ENCODE results near the gene NFE2L2.

Gene NFE2L2

GRCh38 chr2:177283906-177284305 is 19.4 kb upstream of the NFE2L2 start:
- H3K9ac ChIP-seq (ENCODE audit: low read length), result no peak overlapping the region
- no peaks in the 10 kb centered on the region for H4K20me1 ChIP-seq (ENCODE audit: insufficient read depth, low read length)
- no peaks in the 10 kb centered on the region for H3K9me3 ChIP-seq (replicated peaks; ENCODE audit: insufficient read depth, low read length)
- H3F3A ChIP-seq (ENCODE audit: insufficient read depth, low read length), result no peaks in the 10 kb centered on the region
- H3K79me2 ChIP-seq (ENCODE audit: low read length), result no peaks in the 10 kb centered on the region
- H3K4me1 ChIP-seq (ENCODE audit: low read length), result peaks cover 11% of the 10 kb centered on the region; the same call in 1 of the 2 replicates
- no peak for DNase-seq
- no peak overlapping the region for H3K4me3 ChIP-seq (ENCODE audit: low read length)
- H3K27ac ChIP-seq (ENCODE audit: low read length), result no peak overlapping the region
- H2AFZ ChIP-seq (ENCODE audit: low read length), result no peak overlapping the region
- H3K27me3 ChIP-seq (replicated peaks; ENCODE audit: insufficient read depth, low read length), result no peaks in the 10 kb centered on the region
- no peak for TF ChIP-seq EZH2 (optimal IDR thresholded peaks at IDR 0.05; ENCODE audit: low read depth, low read length)
- TF ChIP-seq, protein P1, sequence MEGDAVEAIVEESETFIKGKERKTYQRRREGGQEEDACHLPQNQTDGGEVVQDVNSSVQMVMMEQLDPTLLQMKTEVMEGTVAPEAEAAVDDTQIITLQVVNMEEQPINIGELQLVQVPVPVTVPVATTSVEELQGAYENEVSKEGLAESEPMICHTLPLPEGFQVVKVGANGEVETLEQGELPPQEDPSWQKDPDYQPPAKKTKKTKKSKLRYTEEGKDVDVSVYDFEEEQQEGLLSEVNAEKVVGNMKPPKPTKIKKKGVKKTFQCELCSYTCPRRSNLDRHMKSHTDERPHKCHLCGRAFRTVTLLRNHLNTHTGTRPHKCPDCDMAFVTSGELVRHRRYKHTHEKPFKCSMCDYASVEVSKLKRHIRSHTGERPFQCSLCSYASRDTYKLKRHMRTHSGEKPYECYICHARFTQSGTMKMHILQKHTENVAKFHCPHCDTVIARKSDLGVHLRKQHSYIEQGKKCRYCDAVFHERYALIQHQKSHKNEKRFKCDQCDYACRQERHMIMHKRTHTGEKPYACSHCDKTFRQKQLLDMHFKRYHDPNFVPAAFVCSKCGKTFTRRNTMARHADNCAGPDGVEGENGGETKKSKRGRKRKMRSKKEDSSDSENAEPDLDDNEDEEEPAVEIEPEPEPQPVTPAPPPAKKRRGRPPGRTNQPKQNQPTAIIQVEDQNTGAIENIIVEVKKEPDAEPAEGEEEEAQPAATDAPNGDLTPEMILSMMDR (IDR thresholded peaks at IDR 0.05; ENCODE audit: low read length), result no peak
- no peak for TF ChIP-seq EZH2phosphoT487 (IDR thresholded peaks at IDR 0.05; ENCODE audit: low read length)
- no peak overlapping the region for H3K4me2 ChIP-seq (ENCODE audit: low read depth, low read length)
- no peaks in the 10 kb centered on the region for H3K36me3 ChIP-seq (replicated peaks; ENCODE audit: insufficient read depth, low read length)
- H3K9me2 ChIP-seq (replicated peaks; ENCODE audit: insufficient read depth, low read length), result no peaks in the 10 kb centered on the region

DNA sequence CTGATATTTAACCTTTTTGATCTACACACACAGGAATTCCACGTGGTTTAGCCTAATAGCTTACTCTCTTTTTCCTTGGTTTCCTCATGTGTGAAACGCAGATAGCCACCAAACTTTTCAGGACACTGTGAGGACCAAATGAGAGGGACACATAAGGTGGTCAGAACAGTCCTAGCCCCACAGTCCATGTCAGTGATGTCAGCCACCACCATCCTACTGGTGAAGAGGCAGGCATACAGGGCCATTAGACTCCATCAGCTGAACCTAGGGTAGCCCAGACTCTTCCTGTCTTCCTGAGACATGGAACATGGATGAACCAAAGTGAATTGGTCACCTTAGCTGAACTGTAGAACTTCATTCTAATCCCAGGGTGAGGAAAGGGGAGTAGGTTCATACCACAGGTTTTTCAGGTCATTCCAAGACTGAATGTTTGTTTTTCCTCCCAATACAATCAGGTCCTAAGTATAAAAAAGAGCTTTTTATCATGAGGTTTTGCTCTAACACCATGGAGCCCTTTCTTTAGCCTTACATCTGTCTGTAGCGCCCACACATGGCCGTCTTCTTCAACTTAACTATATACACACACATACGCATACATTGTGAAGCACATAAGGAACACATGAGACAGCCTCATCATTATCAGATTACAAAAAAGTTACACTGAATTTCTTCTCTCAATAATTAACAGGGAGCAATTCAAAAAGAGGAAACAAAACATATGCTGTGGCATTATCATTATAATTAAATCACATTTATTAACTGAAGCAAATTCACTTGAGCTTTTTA is 18.5 kb upstream of the NFE2L2 start:
- no peaks in the 10 kb centered on the region for H3K9me2 ChIP-seq (replicated peaks; ENCODE audit: insufficient read depth, low read length)
- H3K79me2 ChIP-seq (ENCODE audit: low read length), result no peaks in the 10 kb centered on the region
- H4K20me1 ChIP-seq (ENCODE audit: insufficient read depth, low read length), result no peaks in the 10 kb centered on the region
- no peaks in the 10 kb centered on the region for H3F3A ChIP-seq (ENCODE audit: insufficient read depth, low read length)
- H3K36me3 ChIP-seq (replicated peaks; ENCODE audit: insufficient read depth, low read length), result no peaks in the 10 kb centered on the region
- H3K4me2 ChIP-seq (ENCODE audit: low read depth, low read length), result no peak overlapping the region
- no peak overlapping the region for H2AFZ ChIP-seq (ENCODE audit: low read length)
- no peaks in the 10 kb centered on the region for H3K9me3 ChIP-seq (replicated peaks; ENCODE audit: insufficient read depth, low read length)
- TF ChIP-seq EZH2phosphoT487 (IDR thresholded peaks at IDR 0.05; ENCODE audit: low read length) (no peak), EZH2 (optimal IDR thresholded peaks at IDR 0.05; ENCODE audit: low read depth, low read length) (no peak)
- TF ChIP-seq, protein P1 (IDR thresholded peaks at IDR 0.05; ENCODE audit: low read length), result no peak
- no peaks in the 10 kb centered on the region for H3K27me3 ChIP-seq (replicated peaks; ENCODE audit: insufficient read depth, low read length)
- no peak for DNase-seq
- no peak overlapping the region for H3K9ac ChIP-seq (ENCODE audit: low read length)
- H3K4me1 ChIP-seq (ENCODE audit: low read length), result peaks cover 11% of the 10 kb centered on the region; the same call in 1 of the 2 replicates
- no peak overlapping the region for H3K27ac ChIP-seq (ENCODE audit: low read length)
- H3K4me3 ChIP-seq (ENCODE audit: low read length), result no peak overlapping the region

DNA sequence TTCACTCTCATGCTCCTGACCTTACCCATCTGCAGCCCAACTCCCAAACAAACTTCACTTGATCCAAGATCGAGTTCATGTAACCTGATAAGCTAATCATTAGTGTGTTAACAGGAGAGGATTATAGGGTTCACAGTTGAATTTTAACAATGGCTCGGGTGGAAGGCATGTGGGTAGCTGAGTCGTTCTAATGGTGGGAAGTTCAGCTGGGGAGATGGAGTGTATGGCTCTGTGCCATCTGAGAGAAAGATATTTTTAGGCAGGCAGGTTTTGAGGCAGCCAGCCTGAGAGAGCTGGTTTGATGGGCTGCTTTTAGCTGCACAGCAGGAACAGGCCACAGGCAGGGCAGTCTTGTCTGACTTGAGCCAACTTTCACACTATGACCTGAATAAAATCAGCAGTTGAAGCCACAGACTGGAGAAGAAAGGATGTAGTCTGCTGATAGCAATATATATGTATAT is 17.7 kb upstream of the NFE2L2 start:
- Histone ChIP-seq H3K27me3 (replicated peaks; ENCODE audit: insufficient read depth, low read length) (no peaks in the 10 kb centered on the region), H3K9me3 (replicated peaks; ENCODE audit: insufficient read depth, low read length) (no peaks in the 10 kb centered on the region), H3K4me1 (ENCODE audit: low read length) (peaks cover 11% of the 10 kb centered on the region; the same call in 1 of the 2 replicates), H3K4me2 (ENCODE audit: low read depth, low read length) (no peak overlapping the region), H3K9ac (ENCODE audit: low read length) (no peak overlapping the region), H3K9me2 (replicated peaks; ENCODE audit: insufficient read depth, low read length) (no peaks in the 10 kb centered on the region), H3K4me3 (ENCODE audit: low read length) (no peak overlapping the region), H2AFZ (ENCODE audit: low read length) (no peak overlapping the region), H3K36me3 (replicated peaks; ENCODE audit: insufficient read depth, low read length) (no peaks in the 10 kb centered on the region), H3F3A (ENCODE audit: insufficient read depth, low read length) (no peaks in the 10 kb centered on the region), H4K20me1 (ENCODE audit: insufficient read depth, low read length) (no peaks in the 10 kb centered on the region), H3K79me2 (ENCODE audit: low read length) (no peaks in the 10 kb centered on the region), H3K27ac (ENCODE audit: low read length) (no peak overlapping the region)
- TF ChIP-seq EZH2phosphoT487 (IDR thresholded peaks at IDR 0.05; ENCODE audit: low read length) (no peak), EZH2 (optimal IDR thresholded peaks at IDR 0.05; ENCODE audit: low read depth, low read length) (no peak)
- TF ChIP-seq, protein P1 (IDR thresholded peaks at IDR 0.05; ENCODE audit: low read length), result no peak
- DNase-seq, result no peak

All from MM.1S (cell line).